AG04450 (cell line): ENCODE measurements around the gene MTTP. TPM values are rescaled to one million over a fixed set of nuclear protein-coding genes. Genes with fewer than 3 reads are reported as not detected.

Experiments used
- CTCF ChIA-PET: fragments of 300-600, 350-600 bp; formaldehyde crosslinking; extraction: SDS; loops from one replicate; lab custom pipeline; 2022; ENCODE audit warnings: antibody characterized with exemption, inconsistent platforms; lab: Charles Lee
- POLR2A ChIA-PET: fragments of 350-600 bp; formaldehyde crosslinking; extraction: SDS; loops from one replicate; lab custom pipeline; 2021; ENCODE audit warnings: antibody characterized with exemption, inconsistent platforms; lab: Yijun Ruan, JAX
- DNase-seq: peaks from one replicate; pipeline ENCODE4 v3.0.0-alpha.2; 2011; ENCODE audit warnings: low read depth, low spot score
- H3K27ac ChIP-seq: one replicate; pipeline ENCODE4 v1.5.1; 2012; ENCODE audit warnings: low read depth, low read length, control low read depth
- H3K27me3 ChIP-seq: one replicate; pipeline ENCODE4 v1.6.0; 2012; ENCODE audit warnings: low read length; ENCODE audit not compliant: control insufficient read depth, insufficient read depth
- H3K4me3 ChIP-seq: 2 replicates; pipeline ENCODE4 v1.5.1; 2011; ENCODE audit warnings: mild to moderate bottlenecking, low read depth, low read length, control low read depth
- H3K9me3 ChIP-seq: 2 replicates; pipeline ENCODE4 v1.5.1; 2012; ENCODE audit warnings: low read length; ENCODE audit not compliant: control insufficient read depth, insufficient read depth
- CTCF ChIP-seq: IDR thresholded peaks from 2 replicates; pipeline ENCODE4 v1.5.1; 2011; ENCODE audit warnings: low read depth, low read length, control low read depth, inconsistent platforms
- polyA plus RNA-seq: library from polyadenylated mRNA; depleted of rRNA; stranded (reverse); fragments of >200 nt; gene quantifications from 2 replicates; pipeline ENCODE4 v1.2.3, GENCODE V29; 2011

MTTP gene
- polyA plus RNA-seq, 1 experiment, result 0.02 TPM

DNA sequence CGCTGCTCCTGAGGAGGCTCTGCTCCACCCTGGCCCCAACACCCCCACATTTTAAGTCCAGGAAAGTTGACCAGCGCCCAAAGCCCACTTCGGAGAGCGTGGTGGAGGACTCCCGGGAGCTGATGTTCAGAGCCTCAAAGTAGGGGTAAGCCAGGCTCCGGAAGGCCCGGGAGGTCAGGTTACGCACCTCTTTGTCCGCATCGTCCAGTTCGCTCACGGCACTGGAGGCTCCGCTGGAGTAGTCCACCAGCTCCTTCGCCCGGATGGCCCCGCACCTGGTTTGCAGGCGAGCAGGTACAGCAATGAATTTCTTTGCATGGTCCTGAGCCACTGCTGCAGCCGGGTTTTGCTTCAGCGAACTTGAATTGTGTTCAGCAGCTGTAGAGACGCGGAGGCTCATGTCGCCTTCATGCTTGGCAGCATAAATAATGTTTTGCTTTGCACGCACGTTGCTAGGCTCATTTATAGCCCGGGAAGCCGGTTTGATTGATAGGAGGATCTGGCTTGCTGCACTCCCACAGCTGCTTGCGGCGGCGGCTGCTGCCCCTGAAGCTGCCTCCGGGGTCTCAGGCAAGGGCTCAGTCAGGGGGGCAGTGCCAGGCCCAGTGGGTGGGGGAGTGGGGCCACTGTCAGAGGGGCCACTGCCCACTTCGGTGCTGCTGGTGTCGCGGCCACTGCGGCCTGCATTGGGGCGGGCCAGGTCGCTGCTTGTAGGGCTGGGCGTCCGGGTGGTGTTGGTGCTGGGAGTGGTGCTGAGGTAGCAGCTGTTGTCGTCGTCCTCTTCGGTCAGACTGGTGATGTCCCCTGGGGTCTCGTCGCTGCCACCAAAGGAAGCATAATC, 78.2 kb downstream of the MTTP start:
- ChIA-PET POLR2A (no interaction called here), CTCF (no interaction called here)
- TF ChIP-seq CTCF, result no peak
- H3K9me3 ChIP-seq, result peaks cover 23% of the 10 kb centered on the region; the same call in 1 of the 2 replicates
- H3K27me3 ChIP-seq, result no peaks in the 10 kb centered on the region
- H3K27ac ChIP-seq, result no peak overlapping the region
- no peak for DNase-seq
- H3K4me3 ChIP-seq, result no peak overlapping the region

- peaks cover 23% of the 10 kb centered on the region; the same call in 1 of the 2 replicates for H3K9me3 ChIP-seq
- CTCF ChIA-PET, result no interaction called here
- no peak for TF ChIP-seq CTCF
- POLR2A ChIA-PET, result no interaction called here
- no peak overlapping the region for H3K4me3 ChIP-seq
- H3K27me3 ChIP-seq, result no peaks in the 10 kb centered on the region
- H3K27ac ChIP-seq, result no peak overlapping the region
- no peak for DNase-seq
Observed at GRCh38 chr4:99653916-99654315, 79.3 kb downstream of the MTTP start.

DNA sequence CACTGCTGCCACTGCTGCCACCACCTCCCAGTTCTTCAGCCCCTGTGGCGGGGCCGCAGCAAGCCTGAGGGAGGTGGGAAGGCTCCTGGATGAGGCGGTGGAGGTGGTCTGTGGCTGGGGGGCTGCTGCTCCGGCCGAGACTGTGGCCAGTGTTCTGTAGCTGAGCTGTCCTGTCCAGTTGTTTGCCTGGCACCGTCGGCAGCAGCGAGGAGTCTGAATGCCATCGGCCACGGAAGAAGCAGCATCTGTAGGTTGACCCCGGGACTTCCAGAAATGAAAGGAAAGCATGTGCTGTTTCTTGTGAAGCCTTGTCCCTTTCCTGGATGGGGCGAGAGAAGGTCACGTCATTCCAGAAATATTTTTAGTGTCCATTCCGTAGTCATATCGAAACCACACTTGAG, 79.7 kb downstream of the MTTP start:
- ChIA-PET POLR2A (no interaction called here), CTCF (no interaction called here)
- no peaks in the 10 kb centered on the region for H3K27me3 ChIP-seq
- no peak overlapping the region for H3K27ac ChIP-seq
- no peak overlapping the region for H3K4me3 ChIP-seq
- H3K9me3 ChIP-seq, result peaks cover 23% of the 10 kb centered on the region; the same call in 1 of the 2 replicates
- no peak for DNase-seq
- no peak for TF ChIP-seq CTCF

GRCh38 chr4:99655308-99656081, 80.9 kb downstream of the MTTP start:
- no peak for TF ChIP-seq CTCF
- Histone ChIP-seq H3K27ac (no peak overlapping the region), H3K4me3 (no peak overlapping the region), H3K9me3 (peaks cover 23% of the 10 kb centered on the region; the same call in 1 of the 2 replicates), H3K27me3 (no peaks in the 10 kb centered on the region)
- ChIA-PET POLR2A (no interaction called here), CTCF (no interaction called here)
- peak; percentile 10 for DNase-seq

GRCh38 chr4:99657798-99658197, 83.2 kb downstream of the MTTP start, which contains the start of gene C4orf54:
TSS of gene C4orf54 (minus strand) at chr4:99657828. CDS start at chr4:99654648, 3,180 bp downstream.
- Histone ChIP-seq H3K4me3 (no peak within 1 kb of the TSS), H3K27ac (no peak within 1 kb of the TSS), H3K9me3 (peaks cover 11% of the 10 kb centered on the region; the same call in 1 of the 2 replicates), H3K27me3 (no peaks in the 10 kb centered on the region)
- DNase-seq, result no peak
- TF ChIP-seq CTCF, result no peak
- ChIA-PET CTCF (no interaction called here), POLR2A (no interaction called here)
